GM19035 (cell line): ENCODE measurements around the gene SNCAIP.

Source experiments
- ATAC-seq: cut with Tn5 transposase; IDR thresholded peaks from one replicate; pipeline ENCODE4 v1.9.1; 2021; ENCODE audit not compliant: unreplicated experiment

SNCAIP gene

GRCh38 chr5:122421374-122422079 is 109.5 kb downstream of the SNCAIP start:
- peak; percentile 89 for ATAC-seq

GRCh38 chr5:122423221-122423620 is 111.2 kb downstream of the SNCAIP start:
- no peak for ATAC-seq

- ATAC-seq: no peak
Measured at GRCh38 chr5:122424132-122424531, 112.1 kb downstream of the SNCAIP start.

- ATAC-seq: no peak
Measured at GRCh38 chr5:122426301-122426700, 114.3 kb downstream of the SNCAIP start.

- no peak for ATAC-seq
Measured at GRCh38 chr5:122427621-122428020, 115.6 kb downstream of the SNCAIP start.

- ATAC-seq: no peak
Measured at GRCh38 chr5:122429545-122430318, 117.7 kb downstream of the SNCAIP start.

GRCh38 chr5:122430319-122430586 is 118.2 kb downstream of the SNCAIP start:
- no peak for ATAC-seq

- ATAC-seq: no peak
Measured at GRCh38 chr5:122431298-122431697, 119.3 kb downstream of the SNCAIP start.

- ATAC-seq: no peak
Measured at GRCh38 chr5:122434205-122434970, 122.4 kb downstream of the SNCAIP start.

GRCh38 chr5:122435234-122435633 is 123.2 kb downstream of the SNCAIP start:
- ATAC-seq: no peak

GRCh38 chr5:122435761-122436160 is 123.7 kb downstream of the SNCAIP start:
- no peak for ATAC-seq

- ATAC-seq: no peak
Measured at GRCh38 chr5:122436615-122437014, 124.6 kb downstream of the SNCAIP start.

- no peak for ATAC-seq
Measured at GRCh38 chr5:122439645-122440044, 127.6 kb downstream of the SNCAIP start.

GRCh38 chr5:122442938-122443337 is 130.9 kb downstream of the SNCAIP start:
- peak; percentile 79 for ATAC-seq

GRCh38 chr5:122444411-122444810 is 132.4 kb downstream of the SNCAIP start:
- no peak for ATAC-seq

- ATAC-seq: no peak
Measured at GRCh38 chr5:122445070-122445469, 133.0 kb downstream of the SNCAIP start.

GRCh38 chr5:122447072-122447471 is 135.0 kb downstream of the SNCAIP start:
- no peak for ATAC-seq

GRCh38 chr5:122447879-122448278 is 135.8 kb downstream of the SNCAIP start:
- ATAC-seq: no peak

GRCh38 chr5:122454541-122454940 is 142.5 kb downstream of the SNCAIP start:
- ATAC-seq: no peak

GRCh38 chr5:122455939-122456338 is 143.9 kb downstream of the SNCAIP start:
- no peak for ATAC-seq

- no peak for ATAC-seq
Measured at GRCh38 chr5:122457178-122457826, 145.3 kb downstream of the SNCAIP start.
